GM19239 (cell line): ENCODE data around the gene LIPJ.

Source experiments
- DNase-seq: peaks from one replicate; pipeline ENCODE4 v3.0.0; 2011; ENCODE audit warnings: low spot score; ENCODE audit not compliant: insufficient read length
- FAIRE-seq: peaks from 2 replicates; lab custom pipeline; 2011; peaks lifted over from hg19 to GRCh38; lab: Jason Lieb, UNC

Gene LIPJ, protein sequence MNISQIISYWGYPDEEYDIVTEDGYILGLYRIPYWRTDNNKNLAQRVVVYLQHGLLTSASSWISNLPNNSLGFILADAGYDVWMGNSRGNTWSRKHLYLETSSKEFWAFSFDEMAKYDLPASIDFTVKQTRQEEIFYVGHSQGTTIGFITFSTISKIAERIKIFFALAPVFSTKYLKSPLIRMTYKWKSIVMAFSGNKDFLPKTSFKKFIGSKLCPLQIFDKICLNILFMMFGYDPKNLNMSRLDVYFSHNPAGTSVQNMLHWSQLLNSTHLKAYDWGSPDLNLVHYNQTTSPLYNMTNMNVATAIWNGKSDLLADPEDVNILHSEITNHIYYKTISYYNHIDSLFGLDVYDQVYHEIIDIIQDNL

DNA sequence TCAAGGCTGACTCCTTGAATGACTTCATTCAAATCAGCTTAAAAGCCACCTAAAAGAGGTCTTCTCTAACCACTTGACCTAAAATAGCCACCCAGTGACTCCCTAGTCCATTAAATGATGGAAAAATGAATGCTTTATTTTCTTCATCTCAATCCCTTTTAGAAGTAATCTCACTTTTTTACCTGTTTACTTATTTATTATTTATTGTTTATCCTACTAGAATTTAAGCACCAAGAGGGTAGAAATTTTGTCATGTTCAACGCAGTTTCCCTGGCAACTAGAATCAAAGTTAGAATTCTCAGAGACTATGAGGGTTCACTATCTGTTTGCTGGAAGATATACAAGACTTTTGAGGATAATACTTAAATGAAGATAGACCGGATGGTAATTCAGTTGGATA lies at the start of gene LIPJ:
LIPJ (plus strand) TSS at position 301 of the 400 bp plus-strand sequence. CDS start 3,926 bp downstream, outside the sequence.
- DNase-seq = no peak
- FAIRE-seq = no peak

DNA sequence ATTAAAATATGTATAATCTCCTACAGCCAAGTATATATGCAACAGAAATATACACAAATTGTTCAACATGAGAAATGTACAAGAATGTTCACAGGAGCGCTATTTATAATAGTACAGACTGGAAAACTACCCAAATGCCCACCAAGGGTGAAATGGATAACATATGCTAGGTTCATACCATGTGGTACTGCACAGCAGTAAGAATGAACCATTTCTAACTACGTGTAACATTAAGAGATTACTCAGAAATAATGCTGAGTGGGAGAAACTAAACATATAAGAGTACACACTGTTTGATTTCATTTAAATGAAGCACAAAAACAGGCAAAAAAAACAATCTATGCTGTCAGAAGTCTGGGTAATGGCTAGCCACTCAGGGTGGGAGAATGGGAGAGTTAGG lies 49.2 kb upstream of the LIPJ start:
- no peak for DNase-seq
- no peak for FAIRE-seq

DNA sequence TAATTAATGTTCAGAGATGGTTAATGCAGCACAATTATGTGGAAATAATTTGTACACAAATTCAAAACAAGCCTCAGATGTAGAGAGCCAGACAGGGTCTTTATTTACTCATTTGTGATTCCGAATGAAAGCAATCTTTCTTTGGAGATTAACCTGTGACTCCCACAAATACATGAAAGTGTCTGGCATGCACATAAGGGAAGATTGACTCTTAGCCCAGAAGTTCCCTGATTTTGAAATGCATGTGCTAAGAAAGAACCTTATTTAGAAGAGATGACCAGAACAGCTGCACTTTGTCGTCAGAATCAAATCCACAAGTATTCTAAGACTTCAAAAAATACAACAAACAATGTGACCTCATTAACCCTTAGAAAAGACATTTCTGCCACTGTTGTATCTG lies 48.5 kb upstream of the LIPJ start:
- DNase-seq (no peak), FAIRE-seq (no peak)

DNA sequence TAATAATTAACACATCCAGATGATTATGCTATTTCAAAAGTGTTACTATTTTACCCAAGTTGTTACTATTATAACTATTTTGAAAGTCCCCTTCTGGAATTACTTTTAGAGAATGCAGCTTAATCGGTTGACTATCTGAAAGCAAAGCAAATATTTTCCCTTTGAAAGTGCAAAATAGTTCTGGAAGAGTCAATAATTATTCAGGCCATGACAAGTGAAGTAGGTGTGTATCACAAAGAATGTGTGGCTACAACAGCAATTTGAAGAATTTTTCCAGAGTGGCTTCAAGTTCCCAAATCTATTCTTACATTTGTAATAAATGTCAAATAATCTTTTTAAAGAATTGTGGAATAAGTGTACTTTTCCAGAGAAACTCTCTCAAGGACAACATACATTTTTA lies 46.2 kb upstream of the LIPJ start:
- FAIRE-seq = no peak
- DNase-seq = no peak

DNA sequence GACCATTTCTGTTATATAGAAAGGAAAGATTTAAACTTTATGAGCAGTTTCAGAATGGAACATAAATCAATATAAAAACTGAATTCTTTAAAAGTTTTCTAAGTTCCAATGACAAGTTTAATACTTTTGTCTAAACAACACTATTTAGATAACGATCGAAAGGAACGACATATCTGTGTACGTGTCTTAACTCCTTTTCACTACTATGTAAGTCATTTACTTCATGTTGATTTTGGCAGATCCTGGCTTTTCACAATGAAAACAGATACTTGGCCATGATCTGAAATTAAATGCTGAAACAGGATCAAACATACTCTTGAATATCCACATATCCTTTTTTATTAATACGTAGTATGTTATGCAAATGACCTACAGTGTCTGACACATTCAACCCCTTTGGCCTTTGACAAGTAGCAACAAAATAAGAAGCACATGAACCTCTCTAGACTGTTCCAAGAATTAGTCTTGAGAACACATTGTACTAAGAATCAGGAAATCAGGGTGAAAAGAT lies 45.4 kb upstream of the LIPJ start:
- FAIRE-seq (no peak), DNase-seq (no peak)

DNA sequence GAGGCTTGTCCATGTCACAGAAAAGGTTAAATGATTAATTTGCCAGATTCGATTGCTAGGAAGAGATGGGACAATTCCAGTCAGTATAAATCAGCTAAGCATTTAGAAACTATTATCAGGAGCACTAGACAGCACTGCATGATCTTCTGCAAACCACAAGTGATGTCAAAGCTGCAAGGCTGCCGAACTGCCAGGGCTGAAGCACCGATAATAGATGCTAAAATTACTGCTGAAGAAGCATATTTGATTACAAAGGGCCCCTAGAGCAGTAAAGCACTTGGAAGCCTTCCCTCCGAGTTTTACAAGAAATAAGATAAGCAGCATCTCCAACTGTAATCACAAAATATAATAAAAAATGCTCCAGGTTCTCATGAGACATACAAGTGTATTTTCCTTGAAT lies 44.0 kb upstream of the LIPJ start:
- FAIRE-seq (no peak), DNase-seq (no peak)

DNA sequence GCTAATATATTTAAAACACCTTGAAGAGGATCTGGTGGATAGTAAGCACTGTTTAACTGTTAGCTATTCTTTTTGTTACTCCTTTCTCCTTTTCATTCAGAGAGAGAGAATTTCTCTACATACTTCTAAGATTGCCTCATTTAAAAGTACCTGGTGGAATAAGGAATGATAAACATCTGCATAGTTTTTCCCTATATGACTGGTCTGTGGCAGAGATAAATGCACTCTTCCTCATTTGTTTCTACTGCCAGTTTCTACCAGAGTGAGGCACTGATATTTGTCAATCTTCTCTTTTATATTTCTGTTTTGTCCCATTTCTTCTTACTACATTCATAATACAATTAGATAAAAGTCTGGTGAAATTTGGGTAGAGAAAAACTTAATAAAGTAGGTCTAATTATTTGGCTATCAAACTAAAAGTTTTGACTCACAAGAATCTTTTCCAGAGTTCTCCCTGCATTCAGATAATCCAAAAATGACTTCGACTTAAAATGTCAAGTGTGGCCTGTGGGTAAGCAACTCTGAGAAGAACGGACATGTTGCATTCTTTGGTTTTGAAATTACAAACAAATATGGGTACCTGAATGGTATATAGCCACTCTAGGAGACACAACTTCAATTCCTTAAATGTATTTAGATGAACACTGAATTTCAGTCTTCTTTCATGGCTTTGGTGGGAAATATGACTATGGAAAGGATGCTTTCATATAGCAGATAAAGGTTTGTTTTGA lies 42.3 kb upstream of the LIPJ start:
- no peak for DNase-seq
- peak; percentile 87 for FAIRE-seq

DNA sequence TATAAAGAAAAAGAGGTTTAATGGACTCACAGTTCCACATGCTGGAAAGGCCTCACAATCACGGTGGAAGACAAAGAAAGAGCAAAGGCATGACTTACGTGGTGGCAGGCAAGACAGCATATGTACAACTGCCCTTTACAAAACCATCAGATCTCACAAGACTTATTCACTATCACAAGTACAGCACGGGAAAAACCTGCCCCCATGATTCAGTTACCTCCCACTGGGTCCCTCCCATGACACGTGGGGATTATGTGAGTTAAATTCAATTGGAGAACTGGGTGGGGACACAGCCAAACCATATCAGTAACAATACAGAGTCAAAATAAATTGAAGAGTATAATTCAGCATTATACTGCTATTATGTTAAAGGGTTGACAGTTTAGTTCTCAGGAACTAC lies 41.2 kb upstream of the LIPJ start:
- DNase-seq (no peak), FAIRE-seq (no peak)

DNA sequence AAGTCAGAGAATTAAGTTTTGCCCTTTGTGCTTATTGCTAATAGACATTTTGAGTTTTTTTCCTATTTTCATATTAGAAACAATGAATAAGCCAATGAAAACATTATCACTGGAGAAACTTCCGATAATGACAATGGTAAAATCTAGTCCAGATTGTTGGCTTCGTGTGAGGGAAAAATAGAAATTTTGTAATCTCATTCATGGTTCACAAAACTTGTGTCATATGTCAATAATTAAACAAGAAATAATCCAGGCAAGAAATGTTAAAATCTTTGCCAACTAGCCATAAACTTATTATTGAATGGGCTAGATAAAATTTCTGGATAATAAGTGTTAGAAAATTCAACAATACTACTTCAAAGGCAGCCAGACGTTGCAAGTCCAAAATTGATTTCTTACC lies 40.1 kb upstream of the LIPJ start:
- no peak for DNase-seq
- FAIRE-seq = no peak

DNA sequence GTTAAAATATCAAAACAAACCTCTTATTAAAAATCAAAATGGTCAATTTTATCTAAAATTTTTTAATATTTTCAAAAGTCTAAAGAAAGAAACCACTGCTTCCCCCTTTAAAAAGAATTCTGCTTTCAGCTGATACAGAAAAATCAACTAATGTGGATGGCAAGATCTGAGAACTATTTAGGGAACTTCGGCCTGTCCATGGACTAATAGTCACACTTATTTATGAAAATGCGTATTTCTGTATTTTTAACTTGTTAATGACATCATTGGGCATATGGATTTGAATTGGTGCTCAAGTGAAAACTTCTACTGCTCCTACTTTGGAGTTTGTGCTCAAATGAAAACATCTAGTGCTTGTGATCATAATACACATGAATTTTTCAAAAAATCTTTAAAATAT lies 35.3 kb upstream of the LIPJ start:
- DNase-seq (no peak), FAIRE-seq (no peak)

DNA sequence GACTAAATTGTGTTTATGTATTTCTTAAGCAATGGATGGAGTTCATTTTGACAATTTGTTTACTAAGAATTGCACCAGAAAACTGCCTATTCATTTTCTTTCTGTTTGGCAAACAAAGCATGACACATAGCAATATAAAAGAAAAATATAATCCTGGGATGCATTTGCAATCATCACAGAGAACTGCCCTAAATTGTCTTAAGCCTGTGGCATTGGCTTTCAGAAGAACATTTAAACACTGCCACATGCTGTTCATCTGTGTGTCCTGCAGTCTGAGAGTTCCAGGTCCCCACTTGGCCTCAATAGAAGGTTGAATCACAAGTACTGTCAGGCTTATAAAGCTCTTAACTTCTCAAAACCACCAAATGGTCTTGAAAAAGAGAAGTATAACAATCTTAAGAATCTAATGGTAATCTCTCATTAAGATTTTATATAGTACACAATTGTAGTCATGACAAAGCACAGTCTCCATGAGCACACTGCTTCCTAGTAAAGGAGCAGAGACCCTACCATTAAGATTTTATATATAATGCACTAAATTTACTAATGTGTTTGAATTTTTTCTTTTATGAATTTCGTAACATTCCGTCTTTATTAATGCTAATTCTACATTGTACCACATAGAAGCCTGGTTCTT lies 33.3 kb upstream of the LIPJ start:
- peak; percentile 26 for DNase-seq
- FAIRE-seq = peak; percentile 95

DNA sequence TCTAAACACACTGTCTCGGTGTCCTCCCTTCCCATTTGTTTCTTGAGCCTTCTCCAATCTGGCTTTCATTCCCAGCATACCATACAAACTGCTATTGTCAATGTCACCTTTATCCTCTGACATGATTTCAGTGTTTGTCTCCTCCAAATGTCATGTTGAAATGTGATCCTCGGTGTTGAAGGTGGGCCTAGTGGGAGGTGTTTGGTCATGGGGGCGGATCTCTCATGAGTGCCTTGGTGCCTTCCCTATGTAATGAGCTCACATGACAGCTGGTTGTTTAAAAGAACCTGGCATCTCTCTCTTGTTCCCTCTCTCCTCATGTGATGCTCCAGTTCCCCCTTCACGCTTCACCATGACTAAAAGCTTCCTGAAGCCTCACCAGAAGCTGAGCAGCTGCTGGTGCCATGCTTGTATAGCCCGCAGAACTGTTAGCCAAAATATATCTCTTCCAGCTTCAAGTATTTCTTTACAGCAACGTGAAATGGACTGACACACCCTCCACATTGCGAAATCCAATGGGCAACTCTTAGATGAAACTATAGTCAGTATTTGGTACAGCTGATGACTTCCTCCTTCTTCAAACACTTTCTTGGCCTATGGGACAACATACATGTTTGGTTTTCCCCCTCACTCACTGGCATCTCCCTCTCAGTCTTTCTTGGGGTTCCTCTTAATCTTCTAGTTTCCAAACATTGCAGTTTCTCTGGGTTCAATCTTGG lies 31.2 kb upstream of the LIPJ start:
- no peak for DNase-seq
- no peak for FAIRE-seq

DNA sequence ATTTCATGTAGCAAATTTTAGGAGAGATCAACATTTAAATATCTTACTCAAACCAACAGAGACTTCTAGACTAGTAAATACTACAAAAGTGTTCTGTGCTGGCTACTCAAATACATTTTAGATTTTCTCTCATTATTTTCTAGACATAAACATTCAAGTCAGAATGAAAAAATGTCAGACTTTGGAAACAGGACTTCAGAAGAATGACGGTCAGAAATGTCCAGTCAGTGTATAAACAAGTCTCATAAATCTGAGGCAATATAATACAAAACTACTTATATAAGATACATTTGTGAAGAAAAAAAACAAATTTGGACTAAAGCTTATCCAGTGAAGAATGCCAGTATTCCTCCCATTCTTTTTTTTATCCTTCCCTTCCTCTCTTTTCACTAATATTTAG lies 29.3 kb upstream of the LIPJ start:
- FAIRE-seq (no peak), DNase-seq (no peak)

DNA sequence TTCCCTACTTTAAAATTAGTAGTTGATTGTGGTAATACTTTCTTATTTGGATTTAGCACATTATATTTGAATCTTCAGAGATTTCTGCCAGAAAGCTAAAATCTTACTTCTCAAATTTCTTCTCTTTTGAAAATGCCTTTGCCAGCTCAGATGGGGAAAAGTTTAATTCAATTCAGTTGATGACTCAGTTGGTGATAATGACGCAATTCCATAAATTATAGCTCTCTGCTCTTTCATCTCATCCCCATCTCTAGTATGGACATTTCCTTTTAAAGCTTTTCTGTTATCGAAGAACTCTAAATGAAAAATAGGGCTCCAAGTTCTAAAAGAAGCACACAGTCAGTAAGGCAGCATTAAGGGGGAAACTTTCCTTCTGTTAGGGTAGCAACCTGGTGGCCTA lies 28.9 kb upstream of the LIPJ start:
- no peak for FAIRE-seq
- no peak for DNase-seq

DNA sequence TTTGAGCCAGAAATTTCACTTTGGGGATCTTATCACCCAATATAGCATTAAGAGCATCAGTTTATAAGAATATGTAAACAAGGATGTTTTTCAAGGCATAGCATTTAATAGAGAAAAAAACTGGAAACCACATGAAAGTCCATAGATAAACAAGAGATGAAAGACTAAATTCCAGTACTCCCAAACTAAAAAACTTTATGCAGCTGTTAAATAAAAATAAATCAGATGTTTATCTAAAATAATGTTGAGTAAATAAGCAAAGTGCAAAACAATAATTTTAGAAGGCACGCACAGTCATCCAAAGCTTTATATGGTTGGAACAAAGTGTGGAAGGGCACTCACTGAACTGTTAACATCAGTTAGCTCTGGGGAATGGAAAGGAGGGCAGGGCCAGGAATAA lies 24.4 kb upstream of the LIPJ start:
- DNase-seq (no peak), FAIRE-seq (no peak)

DNA sequence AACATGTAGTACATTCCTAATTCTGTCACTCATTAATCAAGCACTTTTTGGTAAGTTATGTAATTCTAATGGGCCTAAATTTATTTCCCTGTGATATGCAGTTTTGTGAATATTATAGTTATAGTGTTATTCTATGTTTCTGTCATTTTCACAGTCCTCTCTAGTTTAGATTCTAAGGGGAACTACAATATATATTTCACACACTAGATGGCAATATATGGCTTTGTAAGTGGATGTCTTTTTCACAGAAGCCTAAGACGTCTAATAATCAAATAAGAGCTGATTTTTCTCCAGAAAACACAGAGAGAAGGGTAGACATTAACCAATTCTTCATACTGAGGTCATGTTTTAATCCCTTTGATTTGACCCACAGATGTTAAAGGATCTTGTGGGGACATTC lies 21.5 kb upstream of the LIPJ start:
- FAIRE-seq = peak; percentile 81

DNA sequence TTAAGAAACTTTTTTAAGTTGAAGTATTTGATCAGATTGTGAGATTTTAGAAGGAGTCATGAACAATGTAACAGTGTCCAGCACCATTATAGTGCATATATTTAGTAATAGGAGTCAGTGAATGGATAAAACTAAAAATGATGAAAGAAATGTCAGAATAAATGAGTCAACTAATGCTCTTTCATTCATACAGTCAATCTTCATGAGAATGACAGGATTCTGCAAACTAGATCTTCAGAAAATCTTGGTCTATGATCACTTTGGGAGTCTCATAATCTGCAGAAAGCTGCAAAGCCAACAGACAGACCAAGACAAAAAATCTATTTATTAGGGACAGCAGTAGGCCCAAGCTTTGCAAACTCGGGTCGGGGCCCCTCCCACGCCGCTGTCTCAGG lies 4.2 kb upstream of the LIPJ start:
- DNase-seq = no peak
- no peak for FAIRE-seq

More for the DNA sequence above, 21.5 kb upstream of the LIPJ start:
- no peak for DNase-seq

DNA sequence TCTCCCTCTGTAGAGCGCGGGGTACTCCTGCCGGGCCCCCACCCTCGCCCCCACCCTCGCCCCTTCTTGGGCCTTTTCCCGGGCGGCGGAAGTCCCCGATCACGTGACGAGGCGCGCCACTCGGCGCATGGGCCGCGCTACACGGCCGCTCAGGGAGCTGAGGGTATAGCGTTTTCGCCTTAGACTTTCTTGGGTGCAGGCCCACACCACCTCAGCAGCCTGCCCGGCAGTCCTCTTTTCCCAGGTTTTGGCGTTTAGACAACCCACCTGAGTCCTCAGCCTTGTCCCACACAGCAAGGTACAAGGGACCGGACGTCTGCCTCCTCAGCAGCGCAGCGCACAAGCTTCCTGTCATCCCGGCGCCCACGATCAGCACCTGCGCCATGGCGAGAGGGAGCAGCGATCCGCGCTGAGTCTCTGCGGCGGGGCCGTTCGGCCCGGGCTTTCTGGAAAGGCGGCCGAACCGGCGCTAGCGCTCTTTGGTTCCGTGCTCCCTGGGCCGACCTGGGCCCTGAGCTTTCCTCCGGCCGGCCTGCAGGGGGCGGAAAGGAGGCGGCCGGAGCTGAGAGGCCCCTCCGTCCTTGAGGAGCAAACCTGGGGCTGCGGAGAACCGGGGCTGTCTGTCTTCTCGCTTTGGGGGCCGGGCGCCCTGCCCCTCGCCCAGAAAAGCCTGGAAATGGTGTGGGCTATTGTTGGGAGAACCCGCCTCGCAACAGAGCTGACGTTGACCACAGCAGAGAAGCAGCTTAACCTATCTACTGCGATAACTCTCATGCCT lies 3.6 kb upstream of the LIPJ start, which contains the start of gene RNLS:
RNLS (minus strand) TSS at position 513 of the 778 bp plus-strand sequence.
- DNase-seq (peak; percentile 39), FAIRE-seq (peak; percentile 93)

DNA sequence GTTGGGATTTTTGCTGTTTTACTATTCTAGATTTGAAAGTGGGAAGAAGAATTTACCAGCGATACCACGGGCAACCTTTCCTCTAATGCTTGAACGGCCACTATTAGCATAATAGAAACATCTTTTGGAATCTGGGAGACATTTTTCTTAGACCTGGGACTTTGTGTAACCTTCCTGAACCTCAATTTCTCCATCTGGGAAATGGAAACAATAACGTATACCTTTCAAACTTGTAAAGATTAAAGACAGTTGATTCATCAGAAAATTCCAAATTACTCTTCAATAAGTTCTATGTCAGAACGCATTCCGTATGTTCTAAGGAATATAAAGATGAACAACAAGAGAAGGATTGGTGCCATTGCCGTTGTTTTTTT lies 3.0 kb upstream of the LIPJ start:
- DNase-seq (no peak), FAIRE-seq (peak; percentile 74)

DNA sequence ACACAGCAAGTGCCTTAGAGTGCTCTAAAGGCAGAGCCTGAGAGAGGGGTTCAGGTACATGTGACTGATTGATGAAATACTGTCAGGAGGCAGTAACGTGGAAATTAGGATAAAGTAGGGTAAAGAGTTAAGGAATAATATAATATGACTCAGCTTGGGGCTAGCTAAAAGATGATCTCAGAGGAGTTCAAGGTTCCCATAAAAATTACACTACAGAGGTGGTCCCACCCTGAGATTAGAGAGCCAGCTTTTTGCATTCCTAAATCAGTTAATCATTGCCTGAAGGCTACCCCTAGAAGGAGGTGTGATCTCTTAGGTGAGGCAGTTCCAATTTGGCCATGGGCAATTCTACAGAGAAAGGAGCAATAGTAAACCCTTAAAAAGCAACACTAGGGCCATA lies 5.8 kb downstream of the LIPJ start:
- DNase-seq = no peak
- FAIRE-seq = no peak
